Gastrocnemius medialis (tissue), 4 donors: Measurements from ENCODE around the gene SEMA3C. TPM values are rescaled to one million over a fixed set of nuclear protein-coding genes. Genes with fewer than 3 reads are reported as not detected.

Source experiments
- ATAC-seq, 2 donors: fragments of 150-250 bp; one replicate each; pipeline ENCODE4 v1.9.1; 2016
- DNase-seq, 2 donors: peaks; one replicate each; pipeline ENCODE4 v3.0.0-alpha.2; 2019
- H3K27ac ChIP-seq, 4 donors: fragments of 200-600 bp; sonication (generic); 1 replicate in 1 of 4; 2 replicates in 3 of 4; pipeline ENCODE4 v1.5.1; 2016 to 2018; ENCODE audit warnings: mild to moderate bottlenecking in 2 of 4, moderate library complexity in 1 of 4
- H3K27me3 ChIP-seq, 3 donors: fragments of 200-600 bp; sonication (generic) in 2 of 3; 1 replicate in 1 of 3; 2 replicates in 2 of 3; pipeline versions ENCODE4 v1.5.1 to v1.6.0; 2016 to 2019; ENCODE audit warnings: mild to moderate bottlenecking in 1 of 3, moderate library complexity in 1 of 3
- H3K36me3 ChIP-seq, 2 donors: fragments of 200-600 bp; sonication (generic) in 1 of 2; one replicate each; pipeline ENCODE4 v1.5.1; 2017 to 2018
- H3K4me1 ChIP-seq, 2 donors: fragments of 200-600 bp; sonication (generic) in 1 of 2; one replicate each; pipeline ENCODE4 v1.5.1; 2016 to 2017; ENCODE audit warnings: mild to moderate bottlenecking in 2 of 2
- H3K4me3 ChIP-seq, 4 donors: fragments of 200-600 bp; sonication (generic) in 3 of 4; 1 replicate in 1 of 4; 2 replicates in 3 of 4; pipeline ENCODE4 v1.5.1; 2016 to 2019; ENCODE audit warnings: mild to moderate bottlenecking in 2 of 4
- H3K9me3 ChIP-seq, 3 donors: fragments of 200-600 bp; sonication (generic) in 2 of 3; 1 replicate in 1 of 3; 2 replicates in 2 of 3; pipeline ENCODE4 v1.5.1; 2016 to 2019
- POLR2A ChIP-seq, 2 donors: fragments of 450-650 bp; IDR thresholded peaks; one replicate each; pipeline ENCODE4 v1.6.1; 2017; ENCODE audit warnings: antibody characterized with exemption in 2 of 2, mild to moderate bottlenecking in 2 of 2, moderate library complexity in 2 of 2
- in situ Hi-C, 4 donors: fragments of 200-750 bp; cut with MboI; loops; one replicate each; pipeline versions ENCODE4 v1.15.0 to v1.8.0; 2017; ENCODE audit warnings: low sequenced_read_pairs in 4 of 4
- intact Hi-C: fragments of 100-400 bp; cut with DNase I; formaldehyde crosslinking; loops from one replicate; pipeline ENCODE4 v1.15.1; 2023; ENCODE audit warnings: low total_unique reads
- total RNA-seq, 4 donors: library from RNA; depleted of rRNA; stranded (reverse); fragments of >200 nt; gene quantifications; one replicate each; pipeline versions ENCODE4 v1.1.0 to v1.2.3, GENCODE V29; 2016
- TF ChIP-seq, protein P1 (sequence below), 5 experiments: fragments of 450-650 bp in 3 of 5; fragments of 200-600 bp in 2 of 5; sonication (generic) in 2 of 5; IDR thresholded peaks in 4 of 5; conservative IDR thresholded peaks in 1 of 5; 1 replicate in 4 of 5; 2 replicates in 1 of 5; pipeline ENCODE4 v1.5.1; 2016 to 2019; ENCODE audit warnings: antibody characterized with exemption in 5 of 5, mild to moderate bottlenecking in 3 of 5, moderate library complexity in 3 of 5

SEMA3C gene
- total RNA-seq, 4 donors from 2014 or later, result 5.4 to 58.5 (median 30.3) TPM

DNA sequence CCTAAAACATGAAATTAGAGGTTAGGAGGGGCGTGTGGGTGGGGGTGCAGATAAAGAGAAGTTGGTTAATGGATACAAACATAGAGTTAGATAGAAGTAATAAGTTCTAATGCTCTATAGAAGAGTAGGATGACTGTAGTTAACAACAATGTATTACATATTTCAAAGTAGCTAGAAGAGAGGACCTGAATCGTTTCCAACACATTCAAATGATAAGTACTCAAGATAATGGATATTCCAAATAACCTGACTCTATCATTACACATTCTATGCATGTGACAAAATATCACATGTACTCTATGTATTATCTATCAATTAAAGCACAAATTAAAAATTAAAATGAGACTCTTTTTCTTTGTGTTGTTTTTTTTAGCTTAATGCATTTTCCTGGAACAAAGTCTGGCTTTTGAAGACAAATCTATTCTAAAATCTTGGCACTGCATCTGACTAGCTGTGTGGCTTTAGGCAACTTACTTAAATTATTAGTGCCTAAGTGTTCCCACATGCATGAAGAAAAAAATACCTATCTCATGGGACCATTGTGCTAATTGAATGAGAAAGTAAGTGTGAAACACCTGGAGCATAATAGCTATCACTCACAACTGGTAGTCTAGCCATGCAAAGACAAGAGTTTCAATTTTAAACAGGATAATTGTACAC is 75.7 kb downstream of the SEMA3C start:
- H3K27me3 ChIP-seq, result no peaks in the 10 kb centered on the region
- H3K27ac ChIP-seq, result no peak overlapping the region
- H3K36me3 ChIP-seq, result no peaks in the 10 kb centered on the region
- in situ Hi-C loops, result no loop called here
- intact Hi-C loops, result no loop called here
- no peak for ATAC-seq
- H3K9me3 ChIP-seq, result no peaks in the 10 kb centered on the region
- no peak overlapping the region for H3K4me3 ChIP-seq
- no peak for DNase-seq
- no peak for TF ChIP-seq POLR2A (IDR thresholded peaks at IDR 0.05)
- TF ChIP-seq, protein P1, sequence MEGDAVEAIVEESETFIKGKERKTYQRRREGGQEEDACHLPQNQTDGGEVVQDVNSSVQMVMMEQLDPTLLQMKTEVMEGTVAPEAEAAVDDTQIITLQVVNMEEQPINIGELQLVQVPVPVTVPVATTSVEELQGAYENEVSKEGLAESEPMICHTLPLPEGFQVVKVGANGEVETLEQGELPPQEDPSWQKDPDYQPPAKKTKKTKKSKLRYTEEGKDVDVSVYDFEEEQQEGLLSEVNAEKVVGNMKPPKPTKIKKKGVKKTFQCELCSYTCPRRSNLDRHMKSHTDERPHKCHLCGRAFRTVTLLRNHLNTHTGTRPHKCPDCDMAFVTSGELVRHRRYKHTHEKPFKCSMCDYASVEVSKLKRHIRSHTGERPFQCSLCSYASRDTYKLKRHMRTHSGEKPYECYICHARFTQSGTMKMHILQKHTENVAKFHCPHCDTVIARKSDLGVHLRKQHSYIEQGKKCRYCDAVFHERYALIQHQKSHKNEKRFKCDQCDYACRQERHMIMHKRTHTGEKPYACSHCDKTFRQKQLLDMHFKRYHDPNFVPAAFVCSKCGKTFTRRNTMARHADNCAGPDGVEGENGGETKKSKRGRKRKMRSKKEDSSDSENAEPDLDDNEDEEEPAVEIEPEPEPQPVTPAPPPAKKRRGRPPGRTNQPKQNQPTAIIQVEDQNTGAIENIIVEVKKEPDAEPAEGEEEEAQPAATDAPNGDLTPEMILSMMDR (IDR thresholded peaks at IDR 0.05 in 4 of 5, conservative IDR thresholded peaks at IDR 0.05 in 1 of 5), result no peak
- no peaks in the 10 kb centered on the region for H3K4me1 ChIP-seq

DNA sequence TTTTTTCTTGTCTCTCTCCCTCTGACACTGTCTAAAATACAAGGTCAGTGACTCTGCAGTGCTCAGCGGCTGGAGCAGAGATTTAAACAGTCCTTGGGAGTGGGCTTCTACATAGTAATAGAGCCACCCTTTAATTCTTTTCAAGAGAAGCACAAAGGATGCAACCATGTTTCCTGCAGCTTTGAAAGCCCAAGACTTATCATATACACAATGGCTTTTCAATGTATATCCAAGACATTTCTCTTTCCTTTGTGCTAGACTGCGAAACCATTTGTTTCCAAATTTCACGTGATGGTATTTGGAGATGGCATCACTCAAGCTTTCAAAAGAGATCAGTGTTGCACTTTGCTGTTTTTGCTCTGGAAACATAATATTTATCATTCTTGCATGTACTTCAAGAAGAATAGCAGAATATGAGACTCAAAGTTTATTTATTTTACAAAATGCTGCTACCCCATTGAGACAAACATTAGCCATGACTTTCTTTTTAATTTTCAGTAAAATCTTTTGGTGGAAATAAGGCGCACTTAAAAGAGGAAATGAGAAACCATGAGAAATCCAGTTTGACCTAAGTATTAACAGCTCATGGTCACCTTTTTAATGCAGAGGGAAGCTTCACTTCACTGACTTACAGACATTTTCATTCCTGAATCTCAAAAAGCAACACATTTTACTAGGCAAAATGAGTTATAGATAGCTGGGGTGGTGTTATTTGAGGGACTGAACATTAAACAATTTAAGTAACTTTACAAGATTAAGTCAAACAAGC is 76.6 kb downstream of the SEMA3C start:
- ATAC-seq (no peak), DNase-seq (no peak)
- H3K4me3 ChIP-seq, result no peak overlapping the region
- intact Hi-C loops (no loop called here), in situ Hi-C loops (no loop called here)
- H3K36me3 ChIP-seq, result no peaks in the 10 kb centered on the region
- H3K4me1 ChIP-seq, result no peaks in the 10 kb centered on the region
- TF ChIP-seq, protein P1 (IDR thresholded peaks at IDR 0.05 in 4 of 5, conservative IDR thresholded peaks at IDR 0.05 in 1 of 5), result no peak
- TF ChIP-seq POLR2A (IDR thresholded peaks at IDR 0.05), result no peak
- H3K9me3 ChIP-seq, result no peaks in the 10 kb centered on the region
- H3K27me3 ChIP-seq, result no peaks in the 10 kb centered on the region
- H3K27ac ChIP-seq, result no peak overlapping the region

DNA sequence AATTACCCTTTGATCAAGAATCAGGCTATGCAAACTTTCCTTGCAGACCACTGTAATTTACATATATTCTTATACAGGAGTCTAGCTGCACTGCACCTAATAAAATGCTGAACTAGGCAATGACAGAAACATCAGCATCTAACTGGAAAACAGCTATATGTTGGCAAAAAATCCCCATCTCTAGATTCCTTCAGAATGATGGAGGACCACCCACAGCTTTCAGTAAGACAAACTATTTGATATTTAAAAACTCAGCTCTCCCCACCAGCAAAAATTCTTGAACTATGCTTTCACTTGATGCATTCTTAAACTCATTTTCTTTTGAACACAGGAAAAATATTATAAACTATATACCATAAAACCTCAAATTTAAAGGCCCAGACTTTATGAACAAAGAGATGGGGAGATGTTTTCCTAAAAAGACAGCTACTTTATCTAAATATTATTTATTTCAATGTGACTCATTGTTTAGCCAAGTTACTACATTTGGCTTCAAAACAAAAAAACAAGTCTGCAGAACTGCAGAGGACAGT is 77.4 kb downstream of the SEMA3C start:
- no peaks in the 10 kb centered on the region for H3K36me3 ChIP-seq
- TF ChIP-seq, protein P1 (IDR thresholded peaks at IDR 0.05 in 4 of 5, conservative IDR thresholded peaks at IDR 0.05 in 1 of 5), result no peak
- no peak for TF ChIP-seq POLR2A (IDR thresholded peaks at IDR 0.05)
- no peak for DNase-seq
- H3K4me3 ChIP-seq, result no peak overlapping the region
- ATAC-seq, result no peak
- H3K9me3 ChIP-seq, result no peaks in the 10 kb centered on the region
- in situ Hi-C loops (no loop called here), intact Hi-C loops (no loop called here)
- H3K4me1 ChIP-seq, result no peaks in the 10 kb centered on the region
- no peak overlapping the region for H3K27ac ChIP-seq
- no peaks in the 10 kb centered on the region for H3K27me3 ChIP-seq

DNA sequence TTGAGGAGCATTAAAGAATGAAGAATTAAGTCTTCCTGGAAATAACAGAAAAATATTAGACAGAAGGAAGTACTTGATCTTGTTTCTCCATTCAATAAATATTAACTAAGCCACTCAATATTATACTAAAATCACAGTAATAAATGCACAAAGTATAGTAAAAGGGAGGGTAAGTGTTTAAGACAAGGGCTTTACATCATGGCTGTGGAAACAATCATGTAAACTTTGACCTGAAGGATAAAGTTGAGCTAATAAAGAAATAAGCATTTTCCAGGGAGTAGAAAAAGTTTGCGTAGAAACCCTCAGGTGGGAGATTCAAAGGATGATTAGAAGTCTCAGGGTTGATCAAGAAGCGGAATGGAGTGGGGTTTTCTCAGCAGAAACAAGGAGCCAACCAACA is 78.2 kb downstream of the SEMA3C start:
- H3K4me3 ChIP-seq, result no peak overlapping the region
- intact Hi-C loops, result no loop called here

More for the DNA sequence above, 78.2 kb downstream of the SEMA3C start:
- Histone ChIP-seq H3K9me3 (no peaks in the 10 kb centered on the region), H3K4me1 (no peaks in the 10 kb centered on the region), H3K36me3 (no peaks in the 10 kb centered on the region), H3K27me3 (no peaks in the 10 kb centered on the region), H3K27ac (no peak overlapping the region)
- ATAC-seq (no peak), DNase-seq (no peak)
- in situ Hi-C loops, result no loop called here
- no peak for TF ChIP-seq POLR2A (IDR thresholded peaks at IDR 0.05)
- TF ChIP-seq, protein P1 (IDR thresholded peaks at IDR 0.05 in 4 of 5, conservative IDR thresholded peaks at IDR 0.05 in 1 of 5), result no peak
